ENCODE measurements around the gene SNHG17. TPM values are rescaled to one million over a fixed set of nuclear protein-coding genes. Genes with fewer than 3 reads are reported as not detected.

The SNHG17 gene
- total and polyA plus RNA-seq, 9 of the 15 experiments (the other 6 are each of a cell fraction or from before 2014, with no cell fraction given) = 29.8 to 106 (median 57.7) TPM

- intact Hi-C loops (cut with micrococcal nuclease) = no loop called here
- no TSS peak for BruUV-seq (replicated peaks)
Measured at GRCh38 chr20:38387953-38388352, 47.2 kb downstream of the SNHG17 start.

More at GRCh38 chr20:38387953-38388352, 47.2 kb downstream of the SNHG17 start:
- no peak overlapping the region for H3K4me3 ChIP-seq
- H3K36me3 ChIP-seq (ENCODE audit: control insufficient read depth, insufficient read depth, low read length) = no peaks in the 10 kb centered on the region
- POLR2A ChIA-PET = interaction anchor here (0.5 to 0.6 kb wide), 2 partner anchors 111 to 167 kb away, joined by 3 read pairs; no protein-coding TSS in a partner anchor
- H3K4me2 ChIP-seq (ENCODE audit: insufficient read depth, low read length) = no peak overlapping the region
- in situ Hi-C loops (cut with MboI) = no loop called here
- no peaks in the 10 kb centered on the region for H3K9me1 ChIP-seq (ENCODE audit: control insufficient read depth, insufficient read depth, low read length)
- no peaks in the 10 kb centered on the region for H3K79me2 ChIP-seq (ENCODE audit: control insufficient read depth, insufficient read depth, low read length)
- FAIRE-seq (no peak), ATAC-seq (no peak), DNase-seq (ENCODE audit: extremely low read depth in 1 of 4, low spot score in 3 of 4) (no peak)
- H3K9me3 ChIP-seq (replicated peaks; ENCODE audit: control insufficient read depth, insufficient read depth, low read depth, low read length) = no peaks in the 10 kb centered on the region; the same call in 1 of the 2 replicates
- no peak for TF ChIP-seq ESRRB (CRISPR knock-in tag; IDR thresholded peaks at IDR 0.05; ENCODE audit: borderline replicate concordance)
- TF ChIP-seq RAD21 (CRISPR knock-in tag; conservative IDR thresholded peaks at IDR 0.05 in 1 of 2, IDR thresholded peaks at IDR 0.05 in 1 of 2) = peak; percentile 29 to 43; a peak in 3 of 4 replicates
- no peak for TF ChIP-seq HES1 (IDR thresholded peaks at IDR 0.05; ENCODE audit: low read depth)
- TF ChIP-seq CHAMP1 (IDR thresholded peaks at IDR 0.05) = no peak
- TF ChIP-seq SAFB2 (IDR thresholded peaks at IDR 0.05; ENCODE audit: borderline replicate concordance, low read depth, low read length, severe bottlenecking) = no peak
- no peak for TF ChIP-seq ZNF347 (CRISPR knock-in tag; IDR thresholded peaks at IDR 0.05; ENCODE audit: low read depth)
- TF ChIP-seq CTCF (IDR thresholded peaks at IDR 0.05 in 2 of 3, conservative IDR thresholded peaks at IDR 0.05 in 1 of 3; ENCODE audit: insufficient read depth in 2 of 3, low read depth in 1 of 3, low read length in 3 of 3) = peak in 1 of 3 experiments; percentile 31; a peak in 2 of 6 replicates
- CTCF ChIA-PET (ENCODE audit: low intra/inter-chr PET ratio) = interaction anchor here (0.7 kb wide), 1 partner anchor 471 kb away, joined by 3 read pairs; no protein-coding TSS in a partner anchor
- H3K27ac ChIP-seq (ENCODE audit: extremely low read depth, low read depth, low read length) = no peak overlapping the region
- H3K27me3 ChIP-seq (ENCODE audit: control insufficient read depth in 2 of 2, insufficient read depth in 2 of 2, low read length in 2 of 2) = peaks cover 0 to 9% of the 10 kb centered on the region in 2 experiments; a peak in 2 of 5 replicates
- no peak overlapping the region for H2AFZ ChIP-seq (ENCODE audit: low read depth, low read length)
- no peaks in the 10 kb centered on the region; a peak in 1 of 5 replicates for H3K4me1 ChIP-seq (replicated peaks in 1 of 2; ENCODE audit: control insufficient read depth in 2 of 2, insufficient read depth in 2 of 2, low read length in 2 of 2)
- no peak overlapping the region for H3K9ac ChIP-seq (ENCODE audit: insufficient read depth in 1 of 2, low read depth in 2 of 2, low read length in 2 of 2)
- H4K20me1 ChIP-seq (replicated peaks; ENCODE audit: control insufficient read depth, insufficient read depth, low read length) = no peaks in the 10 kb centered on the region
- 0% methylated on average over 4 of the region's 4 CpGs for WGBS (ENCODE audit: insufficient coverage, low coverage, missing lambda C conversion rate)

Data from K562 (cell line).